Measurements from ENCODE around the gene NDUFAF7. TPM values are rescaled to one million over a fixed set of nuclear protein-coding genes. Genes with fewer than 3 reads are reported as not detected.

NDUFAF7 gene
- total RNA-seq, 1 donor from 2014 or later: 17.9 TPM

- DNase-seq (ENCODE audit: low read depth) (no peak), FAIRE-seq (no peak)
- peaks cover 2% of the 10 kb centered on the region for H3K36me3 ChIP-seq (ENCODE audit: control insufficient read depth, insufficient read depth, low read length)
- no peak for TF ChIP-seq CTCF (IDR thresholded peaks at IDR 0.05; ENCODE audit: insufficient read depth, low read length, severe bottlenecking)
- no peak overlapping the region for H3K4me3 ChIP-seq (ENCODE audit: low read depth, low read length)
- no peaks in the 10 kb centered on the region for H3K27me3 ChIP-seq (ENCODE audit: control insufficient read depth, insufficient read depth, low read length)
Measured at GRCh38 chr2:37263839-37264238, 32.4 kb downstream of the NDUFAF7 start.

DNA sequence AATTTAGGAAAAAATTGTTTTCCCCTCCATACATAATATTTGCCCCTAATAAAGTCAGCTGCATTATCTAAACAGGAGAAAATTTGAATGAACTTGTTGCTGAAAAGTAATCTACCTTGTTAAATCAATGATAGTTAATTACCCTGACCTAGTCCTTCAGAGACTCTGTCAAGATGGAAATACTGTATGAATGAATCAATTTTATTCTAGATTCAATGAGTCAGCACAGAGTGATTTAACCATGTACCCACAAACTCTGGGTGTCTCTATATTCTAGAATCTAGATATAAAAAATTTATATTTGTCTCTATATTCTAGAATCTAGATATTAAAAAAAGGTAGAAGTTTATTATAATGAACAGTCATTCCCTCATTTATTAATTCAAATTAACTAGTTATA lies 36.2 kb downstream of the NDUFAF7 start:
- Histone ChIP-seq H3K27me3 (ENCODE audit: control insufficient read depth, insufficient read depth, low read length) (no peaks in the 10 kb centered on the region), H3K36me3 (ENCODE audit: control insufficient read depth, insufficient read depth, low read length) (peaks cover 2% of the 10 kb centered on the region), H3K4me3 (ENCODE audit: low read depth, low read length) (no peak overlapping the region)
- FAIRE-seq: no peak
- no peak for TF ChIP-seq CTCF (IDR thresholded peaks at IDR 0.05; ENCODE audit: insufficient read depth, low read length, severe bottlenecking)
- no peak for DNase-seq (ENCODE audit: low read depth)

GRCh38 chr2:37268111-37268510 lies 36.7 kb downstream of the NDUFAF7 start:
- DNase-seq (ENCODE audit: low read depth) (no peak), FAIRE-seq (no peak)
- Histone ChIP-seq H3K36me3 (ENCODE audit: control insufficient read depth, insufficient read depth, low read length) (peaks cover 2% of the 10 kb centered on the region), H3K27me3 (ENCODE audit: control insufficient read depth, insufficient read depth, low read length) (no peaks in the 10 kb centered on the region), H3K4me3 (ENCODE audit: low read depth, low read length) (no peak overlapping the region)
- TF ChIP-seq CTCF (IDR thresholded peaks at IDR 0.05; ENCODE audit: insufficient read depth, low read length, severe bottlenecking): no peak

- Histone ChIP-seq H3K36me3 (ENCODE audit: control insufficient read depth, insufficient read depth, low read length) (peaks cover 6% of the 10 kb centered on the region), H3K4me3 (ENCODE audit: low read depth, low read length) (no peak overlapping the region), H3K27me3 (ENCODE audit: control insufficient read depth, insufficient read depth, low read length) (no peaks in the 10 kb centered on the region)
- no peak for TF ChIP-seq CTCF (IDR thresholded peaks at IDR 0.05; ENCODE audit: insufficient read depth, low read length, severe bottlenecking)
- DNase-seq (ENCODE audit: low read depth): no peak
- FAIRE-seq: no peak
Measured at GRCh38 chr2:37271376-37272067, 40.1 kb downstream of the NDUFAF7 start.

DNA sequence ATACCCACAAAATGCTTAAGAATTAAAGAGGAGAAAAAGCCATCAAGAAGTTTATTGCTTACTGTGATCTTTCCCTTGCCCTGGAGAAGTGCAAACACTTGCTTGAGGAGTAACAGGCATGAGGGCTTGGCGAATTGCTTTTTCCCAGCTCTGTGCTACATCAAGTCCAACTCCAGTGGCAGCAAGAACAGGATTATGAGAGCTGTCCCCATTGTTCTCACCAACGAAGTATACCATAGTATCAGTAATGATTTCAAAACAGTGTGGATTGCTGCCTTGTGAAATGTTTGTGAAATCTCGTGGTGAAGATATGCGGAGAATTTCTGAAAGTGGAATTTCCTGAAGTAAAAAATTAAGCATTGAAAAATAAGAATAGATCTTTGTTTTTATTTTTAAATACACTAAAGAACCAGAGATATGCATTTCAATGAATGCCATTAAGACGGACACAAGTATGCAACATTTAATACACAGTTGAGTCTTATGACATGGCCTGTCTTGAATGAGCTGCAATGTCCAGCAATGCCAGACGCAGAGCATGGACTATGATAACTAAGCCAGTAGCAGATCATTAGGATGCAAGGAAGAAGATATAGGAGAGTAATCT lies 43.0 kb downstream of the NDUFAF7 start:
- FAIRE-seq: no peak
- Histone ChIP-seq H3K27me3 (ENCODE audit: control insufficient read depth, insufficient read depth, low read length) (no peaks in the 10 kb centered on the region), H3K4me3 (ENCODE audit: low read depth, low read length) (no peak overlapping the region), H3K36me3 (ENCODE audit: control insufficient read depth, insufficient read depth, low read length) (peaks cover 6% of the 10 kb centered on the region)
- TF ChIP-seq CTCF (IDR thresholded peaks at IDR 0.05; ENCODE audit: insufficient read depth, low read length, severe bottlenecking): no peak
- no peak for DNase-seq (ENCODE audit: low read depth)
